ENCODE data around the gene ARHGAP22.

The ARHGAP22 gene

GRCh38 chr10:48550071-48550691 lies 54.7 kb downstream of the ARHGAP22 start:
- no peak for DNase-seq

DNA sequence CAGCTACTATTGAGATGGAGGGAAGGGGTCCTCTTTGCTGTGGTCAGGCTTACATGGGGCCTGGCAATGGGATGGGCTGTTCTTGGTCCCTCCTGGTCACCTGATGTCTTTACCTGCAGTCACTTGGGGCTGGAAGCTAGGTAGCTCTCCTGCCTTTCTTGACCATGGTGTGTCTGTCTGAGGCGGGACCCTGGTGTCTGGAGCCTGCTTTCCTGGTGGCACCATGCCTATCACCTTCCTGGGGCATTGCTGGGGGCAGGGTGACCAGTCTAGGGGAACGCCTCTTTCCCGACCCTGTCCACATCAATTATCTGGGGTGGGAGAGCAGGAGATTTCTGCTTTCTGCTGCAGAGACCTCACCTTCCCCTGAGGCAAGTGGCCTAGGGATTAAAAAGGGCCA lies 55.6 kb downstream of the ARHGAP22 start:
- no peak for DNase-seq

DNA sequence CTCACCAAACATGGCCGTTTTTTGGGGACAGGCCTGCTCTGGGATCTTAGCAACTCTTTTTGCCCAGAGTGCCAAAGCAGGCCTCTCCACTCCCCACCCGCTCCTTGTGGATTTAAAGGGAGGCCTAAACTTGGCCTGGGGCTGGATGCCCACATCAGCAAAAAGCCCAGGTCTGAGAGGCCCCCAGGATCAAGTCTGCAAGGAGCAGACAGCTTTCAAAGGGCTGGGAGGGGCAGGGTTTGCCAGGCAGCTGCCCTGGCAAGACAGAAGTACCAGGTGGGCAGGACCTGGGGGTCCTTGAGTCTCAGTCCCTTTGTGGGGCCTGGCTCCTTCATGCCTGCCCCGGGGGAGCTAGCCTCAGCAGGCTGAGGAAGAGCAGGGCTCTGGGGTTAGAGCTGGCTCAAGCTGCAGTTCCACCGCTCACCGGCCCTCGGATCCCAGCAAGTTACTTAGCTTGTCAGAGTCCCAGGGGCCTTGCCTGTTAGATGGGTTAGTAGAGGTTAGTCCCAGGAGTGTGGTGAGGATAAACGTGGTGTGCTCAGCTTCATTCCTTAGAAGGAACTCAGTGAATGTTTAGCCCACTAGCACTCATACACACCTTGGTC lies 56.2 kb downstream of the ARHGAP22 start:
- DNase-seq, result no peak

GRCh38 chr10:48547981-48548380 lies 56.9 kb downstream of the ARHGAP22 start:
- DNase-seq, result no peak

DNA sequence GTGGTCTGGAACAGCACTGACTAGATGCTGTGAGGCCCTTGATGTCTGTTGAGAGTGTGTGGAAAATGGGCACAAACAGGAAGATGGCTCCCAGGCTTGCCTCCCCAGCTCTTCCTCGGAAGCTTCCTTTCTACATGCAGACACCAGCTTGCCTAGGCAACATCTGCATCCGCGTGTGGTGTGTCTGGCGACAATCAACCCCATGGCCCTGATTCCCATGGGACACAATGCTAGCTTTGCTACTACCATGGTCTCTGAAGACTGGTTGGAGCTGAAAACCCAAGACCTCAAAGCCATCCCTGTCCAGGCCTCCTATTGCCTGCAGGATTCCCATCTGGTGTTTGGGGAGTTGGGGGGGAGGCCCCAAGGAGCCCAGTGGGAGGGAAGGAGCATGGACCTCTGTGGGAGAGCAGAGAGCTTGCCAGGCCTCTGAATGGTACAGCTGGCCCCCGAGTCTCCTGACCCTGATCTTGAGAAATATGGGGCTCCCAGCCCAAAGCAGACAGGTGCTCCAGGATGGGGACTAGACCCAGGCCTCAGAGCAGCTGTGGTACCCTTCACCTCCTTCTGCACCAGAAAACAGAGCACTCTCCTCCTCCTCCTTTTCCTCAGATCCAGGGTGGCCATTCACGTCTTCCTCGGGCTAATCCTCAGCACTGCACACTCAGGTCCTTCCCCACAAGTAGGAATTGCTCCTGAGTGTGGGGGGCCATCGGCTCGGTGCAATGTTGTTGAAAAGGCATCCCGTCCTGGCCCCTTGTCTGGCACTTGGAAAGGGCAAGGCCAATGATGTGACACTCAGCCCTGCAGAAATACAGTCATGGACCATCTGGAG lies 57.6 kb downstream of the ARHGAP22 start:
- no peak for DNase-seq

DNA sequence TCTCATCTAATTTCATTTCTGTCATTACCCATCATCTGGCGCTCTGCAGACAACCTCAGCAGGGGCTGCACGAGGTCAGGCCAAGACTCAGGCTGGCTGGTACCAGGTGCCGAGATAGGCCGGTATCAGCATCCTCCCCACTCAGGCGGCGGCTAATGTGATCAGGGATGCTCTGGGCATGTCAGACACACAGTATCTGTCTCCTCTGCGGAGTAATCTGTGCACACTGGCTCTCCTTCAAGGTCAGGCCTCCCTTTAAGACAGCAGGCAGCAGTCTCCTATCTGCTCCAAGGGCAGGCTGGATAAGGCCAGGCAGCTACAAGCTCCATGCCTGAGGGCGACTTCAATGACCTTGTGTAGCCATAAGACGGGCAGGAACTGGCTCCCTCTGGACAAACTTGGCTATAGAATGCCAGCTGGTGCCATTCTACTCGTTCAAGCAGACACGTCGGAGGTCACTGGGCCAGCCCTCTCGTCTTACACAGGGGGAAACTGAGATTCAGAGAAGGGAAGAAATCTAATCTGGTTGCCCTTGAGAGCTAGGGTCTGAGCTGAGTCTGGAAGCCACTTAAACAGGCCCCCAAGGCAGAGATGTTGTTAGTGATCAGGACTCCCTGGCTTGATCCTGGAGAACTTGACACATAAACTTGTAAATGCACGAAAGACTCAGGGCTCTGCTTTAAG lies 59.3 kb downstream of the ARHGAP22 start:
- DNase-seq, result no peak

DNA sequence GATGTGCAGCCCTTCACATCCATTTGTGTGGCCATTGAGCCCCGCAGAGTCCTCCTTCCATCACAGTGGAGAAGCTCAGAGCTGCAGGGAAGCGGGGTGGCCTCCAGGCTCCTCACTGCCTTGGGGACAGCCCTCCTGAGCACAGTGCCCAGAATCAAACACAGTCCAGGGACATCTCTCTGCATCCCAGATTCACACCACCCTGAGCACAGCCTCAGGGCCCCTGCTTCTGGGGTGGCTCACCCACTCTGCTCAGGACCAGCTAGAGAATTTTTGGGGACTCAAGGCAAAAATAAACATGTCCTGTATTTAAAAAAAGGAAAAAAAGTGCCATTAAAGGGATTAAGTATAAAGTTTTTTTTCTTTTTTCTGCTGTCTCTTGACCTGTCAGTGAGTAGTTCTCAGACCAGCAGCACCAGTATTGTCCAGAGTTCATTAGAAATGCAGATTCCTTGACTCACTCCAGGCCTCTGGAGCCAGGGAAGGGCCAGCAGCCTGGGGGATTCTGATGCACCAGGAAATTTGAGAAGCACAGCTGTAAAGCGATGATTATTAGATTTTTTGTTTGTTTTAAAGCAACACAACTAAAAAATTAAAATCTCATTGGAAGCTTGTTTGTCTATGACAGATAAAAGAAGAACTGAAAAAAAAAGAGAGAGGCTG lies 61.6 kb downstream of the ARHGAP22 start:
- DNase-seq, result no peak

DNA sequence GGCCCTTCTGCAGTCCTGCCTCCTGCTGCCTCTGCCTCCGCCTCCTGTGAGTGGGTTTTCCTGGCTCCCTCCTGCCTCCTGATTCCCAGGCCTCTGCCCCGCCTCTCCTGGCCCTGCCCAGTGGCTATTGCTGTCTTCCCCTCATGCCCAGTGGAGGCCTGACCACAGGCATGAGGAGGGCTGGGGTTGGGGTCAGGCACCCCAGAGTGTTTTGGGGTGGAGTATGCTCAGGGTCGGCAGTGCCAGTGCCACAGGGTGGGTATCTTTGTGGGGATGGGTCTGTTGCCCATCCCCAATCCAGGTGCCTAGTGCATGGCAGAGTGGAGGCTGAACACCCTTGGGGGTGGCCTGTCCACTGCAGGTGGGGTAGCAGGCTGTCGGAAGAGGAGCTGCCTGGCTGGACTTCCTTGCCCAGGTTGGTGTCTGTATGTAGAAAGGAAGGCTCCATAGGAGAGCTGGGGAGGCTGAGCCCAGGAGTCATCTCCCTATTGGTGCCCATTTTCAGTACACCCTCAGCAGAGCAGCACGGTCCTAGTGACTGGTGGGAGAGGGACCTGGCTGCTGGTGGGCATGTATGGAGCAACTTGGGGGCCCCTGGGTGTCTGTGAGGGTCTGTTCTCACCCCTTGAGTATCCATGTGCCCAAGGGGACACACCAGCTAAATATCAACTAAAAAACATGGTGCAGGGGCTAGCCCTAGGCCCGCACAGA lies 62.2 kb downstream of the ARHGAP22 start:
- no peak for DNase-seq

DNA sequence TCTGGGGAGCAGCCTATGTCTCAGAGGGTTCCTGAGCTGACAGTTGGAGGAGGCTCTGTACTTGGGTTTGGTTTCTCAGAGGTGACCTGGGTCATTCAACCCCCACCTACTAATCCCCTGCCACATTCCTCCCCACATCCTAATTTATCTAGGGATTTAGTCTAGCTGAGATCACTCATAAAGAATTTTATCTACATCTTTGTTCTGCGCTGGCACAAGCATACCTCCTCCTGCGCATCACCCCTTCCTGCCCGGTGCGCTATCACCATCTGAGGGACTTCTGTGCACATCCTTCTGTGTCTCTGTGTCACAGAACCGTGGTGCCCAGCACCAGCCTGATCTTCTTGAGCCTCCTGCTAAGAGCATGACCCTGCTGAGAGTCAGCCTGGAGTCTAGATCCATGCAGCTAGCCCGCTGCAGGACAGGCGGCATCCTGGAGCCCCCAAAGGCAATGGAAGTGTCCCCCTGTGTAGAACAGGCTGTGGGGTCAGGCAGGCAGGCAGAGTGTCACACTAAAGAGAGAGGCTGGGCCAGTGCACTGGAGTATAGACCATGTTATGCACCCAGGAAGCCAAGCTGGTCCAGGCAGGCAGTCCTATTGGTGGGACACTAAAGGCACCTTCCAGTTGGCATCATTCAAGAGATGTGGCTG lies 63.6 kb downstream of the ARHGAP22 start:
- no peak for DNase-seq

DNA sequence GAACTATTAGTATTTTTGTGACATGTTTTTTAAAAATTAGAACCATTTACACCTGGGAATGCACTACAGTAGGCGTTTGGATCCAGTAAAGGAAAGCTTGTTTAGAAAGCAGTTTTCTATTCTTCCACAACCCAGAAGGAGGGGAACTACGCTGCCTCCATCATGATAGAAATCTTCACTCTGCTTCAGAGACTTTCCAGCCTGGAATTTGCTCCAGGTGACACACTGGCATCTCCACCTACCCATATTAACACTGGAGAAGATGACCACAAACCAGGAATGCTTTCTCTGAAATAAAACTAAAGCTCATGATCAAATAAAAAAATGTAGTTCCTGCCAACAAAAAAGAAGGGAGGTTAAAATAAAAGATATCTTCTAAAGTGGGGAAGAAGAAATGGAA lies 66.3 kb downstream of the ARHGAP22 start:
- no peak for DNase-seq

GRCh38 chr10:48536916-48537890 lies 67.7 kb downstream of the ARHGAP22 start:
- DNase-seq, result no peak

DNA sequence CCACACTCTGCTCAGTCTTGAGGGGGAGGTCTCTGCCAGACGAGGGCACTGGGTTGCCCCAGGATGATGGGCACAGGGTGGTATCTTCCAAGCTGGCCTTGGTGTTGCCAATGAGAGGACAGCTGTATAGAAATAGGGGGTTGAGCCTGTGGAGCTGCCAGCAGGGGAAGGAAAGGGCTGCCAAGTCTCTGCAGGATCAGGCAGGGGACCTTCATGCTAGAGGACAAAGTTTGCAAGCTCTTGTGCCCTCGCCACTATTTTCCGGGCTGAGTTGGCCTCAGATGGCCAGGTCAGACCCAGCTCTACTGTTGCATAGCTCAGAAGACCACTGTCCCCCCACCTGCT lies 68.7 kb downstream of the ARHGAP22 start:
- no peak for DNase-seq

GRCh38 chr10:48535416-48536155 lies 69.3 kb downstream of the ARHGAP22 start:
- no peak for DNase-seq

GRCh38 chr10:48533951-48534720 lies 70.7 kb downstream of the ARHGAP22 start:
- DNase-seq, result no peak

- DNase-seq, result no peak
Measured at GRCh38 chr10:48533540-48533939, 71.3 kb downstream of the ARHGAP22 start.

DNA sequence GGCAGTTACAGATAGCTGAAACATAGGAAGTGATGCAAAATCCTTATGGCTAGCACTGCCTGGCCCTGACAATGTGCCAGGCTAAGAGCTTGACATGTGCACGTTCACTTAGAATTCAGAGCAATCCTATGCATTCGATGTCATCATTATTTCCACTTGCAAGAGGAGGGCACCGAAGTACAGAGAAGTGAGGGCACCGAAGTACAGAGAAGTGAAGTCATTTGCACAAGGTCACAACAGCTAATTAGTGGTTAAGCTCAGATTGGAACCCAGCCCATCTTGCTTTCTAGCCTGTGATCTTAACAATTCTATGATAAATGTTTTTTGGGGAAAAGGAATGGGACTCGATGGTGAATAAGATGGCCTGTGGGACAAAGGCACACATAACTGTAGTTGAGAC lies 73.4 kb downstream of the ARHGAP22 start:
- no peak for DNase-seq

GRCh38 chr10:48529331-48529730 lies 75.5 kb downstream of the ARHGAP22 start:
- DNase-seq, result no peak

DNA sequence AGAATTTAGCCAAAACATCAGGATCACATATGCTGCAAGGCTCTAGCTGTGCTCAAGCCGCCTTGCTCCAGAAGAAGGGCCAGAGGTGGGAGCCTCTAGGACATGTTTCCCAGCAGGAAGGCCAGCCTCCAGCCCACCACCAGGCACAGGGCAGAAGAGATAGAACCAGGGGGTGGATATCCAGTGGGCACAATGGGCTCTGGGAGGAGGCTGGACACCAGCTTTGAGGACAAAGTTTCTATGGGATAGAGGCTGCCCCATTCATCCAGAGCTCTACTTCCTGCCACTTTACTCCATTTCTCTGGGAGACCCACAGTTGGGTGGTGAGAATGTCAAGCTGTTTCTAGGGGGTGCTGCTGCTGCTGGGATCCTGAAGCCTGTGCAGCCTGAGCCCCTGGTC lies 77.1 kb downstream of the ARHGAP22 start:
- DNase-seq, result no peak

DNA sequence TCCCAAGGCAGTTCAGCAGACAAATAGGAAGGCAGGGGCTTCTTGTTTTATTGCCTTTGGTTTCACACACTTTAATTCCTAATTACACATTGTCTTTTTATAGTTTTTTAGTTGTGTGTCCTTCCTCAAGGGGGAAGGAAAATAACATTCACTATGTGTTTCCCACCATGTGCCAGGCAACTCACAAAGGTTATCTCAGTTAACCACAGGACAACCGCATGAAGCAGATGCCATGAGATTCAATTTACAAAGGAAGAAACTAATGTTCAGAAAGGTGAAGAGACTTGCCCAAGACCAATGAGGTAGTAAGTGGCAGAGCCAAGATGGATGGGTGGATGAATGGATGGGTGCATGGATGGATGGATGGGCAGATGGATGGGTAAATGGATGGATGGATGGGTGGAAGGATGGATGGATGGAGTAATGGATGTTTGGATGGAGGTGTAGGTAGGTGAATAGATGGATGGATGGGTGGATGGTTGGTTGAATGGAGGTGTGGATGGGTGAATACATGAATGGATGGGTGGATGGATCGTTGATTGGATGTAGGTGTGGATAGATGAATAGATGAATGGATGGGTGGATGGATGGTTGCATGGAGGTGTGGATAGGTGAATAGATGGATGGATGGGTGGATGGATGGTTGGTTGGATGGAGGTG lies 77.9 kb downstream of the ARHGAP22 start:
- DNase-seq, result no peak
